ENCODE measurements around the gene CPLX3.

DNA sequence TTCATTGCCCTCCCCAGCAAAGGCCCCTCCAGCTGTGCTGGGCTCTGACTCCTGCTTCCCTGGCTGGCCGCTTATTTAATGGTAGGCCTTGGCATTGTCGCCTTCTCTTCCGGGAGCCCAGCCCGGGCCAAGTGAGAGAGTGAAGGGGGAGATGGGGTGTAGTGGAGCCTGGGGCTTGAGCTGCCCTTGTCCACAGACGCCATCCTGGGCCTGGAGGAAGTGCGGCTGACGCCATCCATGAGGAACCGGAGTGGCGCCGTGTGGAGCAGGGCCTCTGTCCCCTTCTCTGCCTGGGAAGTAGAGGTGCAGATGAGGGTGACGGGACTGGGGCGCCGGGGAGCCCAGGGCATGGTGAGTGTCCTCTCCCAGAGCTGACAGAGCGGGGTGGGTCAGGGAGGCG, 10.5 kb upstream of the CPLX3 start:
- no peak for TF ChIP-seq EZH2 (IDR thresholded peaks at IDR 0.05; ENCODE audit: borderline replicate concordance, low read length)
- TF ChIP-seq, protein P1, sequence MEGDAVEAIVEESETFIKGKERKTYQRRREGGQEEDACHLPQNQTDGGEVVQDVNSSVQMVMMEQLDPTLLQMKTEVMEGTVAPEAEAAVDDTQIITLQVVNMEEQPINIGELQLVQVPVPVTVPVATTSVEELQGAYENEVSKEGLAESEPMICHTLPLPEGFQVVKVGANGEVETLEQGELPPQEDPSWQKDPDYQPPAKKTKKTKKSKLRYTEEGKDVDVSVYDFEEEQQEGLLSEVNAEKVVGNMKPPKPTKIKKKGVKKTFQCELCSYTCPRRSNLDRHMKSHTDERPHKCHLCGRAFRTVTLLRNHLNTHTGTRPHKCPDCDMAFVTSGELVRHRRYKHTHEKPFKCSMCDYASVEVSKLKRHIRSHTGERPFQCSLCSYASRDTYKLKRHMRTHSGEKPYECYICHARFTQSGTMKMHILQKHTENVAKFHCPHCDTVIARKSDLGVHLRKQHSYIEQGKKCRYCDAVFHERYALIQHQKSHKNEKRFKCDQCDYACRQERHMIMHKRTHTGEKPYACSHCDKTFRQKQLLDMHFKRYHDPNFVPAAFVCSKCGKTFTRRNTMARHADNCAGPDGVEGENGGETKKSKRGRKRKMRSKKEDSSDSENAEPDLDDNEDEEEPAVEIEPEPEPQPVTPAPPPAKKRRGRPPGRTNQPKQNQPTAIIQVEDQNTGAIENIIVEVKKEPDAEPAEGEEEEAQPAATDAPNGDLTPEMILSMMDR (conservative IDR thresholded peaks at IDR 0.05 in 1 of 2, IDR thresholded peaks at IDR 0.05 in 1 of 2; ENCODE audit: extremely low read depth in 1 of 2, insufficient read depth in 1 of 2, low read depth in 1 of 2, low read length in 2 of 2): no peak
